HG03442 (cell line): ENCODE results near the gene NNT.
"Not testable (repeated sequence)": the region's sequence is repeated elsewhere in the genome, so short reads cannot be mapped to it uniquely, and the experiment has no call there.

Experiments
- ATAC-seq: cut with Tn5 transposase; IDR thresholded peaks from one replicate; pipeline ENCODE4 v1.9.1; 2021; ENCODE audit warnings: mild to moderate bottlenecking, moderate library complexity; ENCODE audit not compliant: unreplicated experiment

NNT gene

GRCh38 chr5:43661102-43661501, 58.1 kb downstream of the NNT start:
- ATAC-seq: no peak

DNA sequence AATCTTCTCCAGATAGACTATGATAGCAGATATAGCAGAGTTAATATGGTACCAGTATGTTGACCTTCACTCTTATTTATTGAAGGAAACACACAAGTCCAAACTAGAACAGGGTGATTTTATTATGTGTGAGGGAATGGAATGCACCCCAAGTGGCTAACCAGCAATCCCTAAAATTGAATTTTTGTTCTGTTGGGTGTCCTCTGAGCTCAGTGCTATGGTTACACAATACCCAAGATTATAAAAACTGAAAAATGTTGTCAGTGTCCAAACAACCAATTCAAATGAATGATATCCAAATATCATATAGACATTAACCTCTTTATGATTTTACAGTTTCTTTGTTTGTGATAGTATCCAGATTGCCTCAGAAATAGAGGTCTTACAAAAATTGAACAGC, 60.9 kb downstream of the NNT start:
- ATAC-seq: no peak

DNA sequence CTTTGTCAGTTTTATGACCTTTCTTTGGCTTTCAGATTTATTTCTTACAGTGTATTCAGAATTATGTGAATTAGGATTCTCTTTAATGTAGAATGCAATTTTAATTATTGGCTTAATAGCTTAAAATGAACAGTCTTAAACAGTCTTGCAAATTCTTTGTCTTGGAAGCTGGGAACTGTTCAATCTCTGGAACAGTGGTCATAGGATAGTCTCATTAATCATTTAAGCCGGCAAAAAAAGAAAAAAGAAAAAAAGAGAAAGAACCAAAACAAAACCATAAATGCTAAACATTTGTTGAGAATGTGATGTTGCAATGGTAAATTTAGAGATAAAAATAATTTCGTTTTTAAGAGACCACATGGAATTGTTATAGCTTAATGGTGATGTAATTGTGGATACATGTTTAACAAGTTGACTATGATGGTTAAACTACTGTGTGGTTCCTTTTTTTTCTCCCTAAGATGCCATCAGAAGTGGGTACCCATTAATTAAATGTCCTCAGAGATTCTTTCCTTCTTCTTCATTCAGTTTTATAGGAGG, 61.6 kb downstream of the NNT start:
- no peak for ATAC-seq

GRCh38 chr5:43665749-43666148, 62.8 kb downstream of the NNT start:
- not testable (repeated sequence) for ATAC-seq

GRCh38 chr5:43666728-43667127, 63.7 kb downstream of the NNT start:
- not testable (repeated sequence) for ATAC-seq

- ATAC-seq: not testable (repeated sequence)
Measured at GRCh38 chr5:43667379-43667778, 64.4 kb downstream of the NNT start.

DNA sequence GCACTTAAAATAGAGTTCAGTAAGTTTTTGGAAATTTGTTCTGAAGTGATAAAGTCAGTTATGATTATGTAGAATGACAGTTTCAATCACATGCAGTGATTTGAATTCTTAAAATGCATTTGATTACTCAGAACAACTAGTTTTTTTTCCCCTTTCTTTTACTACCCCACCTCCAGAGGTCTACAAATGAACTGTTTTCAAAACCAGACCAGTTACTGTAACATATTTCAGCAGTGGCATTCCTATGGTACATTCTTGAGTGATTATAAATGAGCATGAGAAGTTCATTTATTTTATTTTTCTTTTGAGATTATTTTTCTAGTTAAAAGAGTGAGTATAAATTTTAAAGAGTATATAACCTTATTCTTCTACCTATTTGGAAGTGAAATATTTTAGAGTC, 71.6 kb downstream of the NNT start:
- ATAC-seq: no peak

- no peak for ATAC-seq
Measured at GRCh38 chr5:43675357-43675756, 72.4 kb downstream of the NNT start.

- ATAC-seq: no peak
Measured at GRCh38 chr5:43676083-43676840, 73.3 kb downstream of the NNT start.

GRCh38 chr5:43677253-43677652, 74.3 kb downstream of the NNT start:
- ATAC-seq: no peak

DNA sequence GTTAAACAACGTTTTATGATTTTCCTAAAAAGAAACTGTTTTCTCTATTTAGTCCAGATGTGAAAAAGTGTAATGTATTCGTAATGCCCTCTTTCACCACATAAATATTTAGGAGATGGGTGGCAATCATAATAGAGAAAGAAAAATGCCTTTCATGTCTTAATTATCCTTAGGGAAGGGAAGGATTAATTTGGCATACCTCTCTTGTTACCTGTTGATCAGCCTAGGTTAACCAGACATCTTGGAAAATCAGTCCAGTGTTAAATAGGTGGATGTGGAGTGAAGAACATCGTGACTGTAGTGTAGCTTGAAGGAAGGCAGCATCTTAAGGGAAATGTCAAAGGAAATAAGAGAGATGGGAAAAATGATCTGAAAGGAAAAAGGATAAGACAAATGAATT, 76.2 kb downstream of the NNT start:
- no peak for ATAC-seq

GRCh38 chr5:43680286-43680685, 77.3 kb downstream of the NNT start:
- no peak for ATAC-seq

DNA sequence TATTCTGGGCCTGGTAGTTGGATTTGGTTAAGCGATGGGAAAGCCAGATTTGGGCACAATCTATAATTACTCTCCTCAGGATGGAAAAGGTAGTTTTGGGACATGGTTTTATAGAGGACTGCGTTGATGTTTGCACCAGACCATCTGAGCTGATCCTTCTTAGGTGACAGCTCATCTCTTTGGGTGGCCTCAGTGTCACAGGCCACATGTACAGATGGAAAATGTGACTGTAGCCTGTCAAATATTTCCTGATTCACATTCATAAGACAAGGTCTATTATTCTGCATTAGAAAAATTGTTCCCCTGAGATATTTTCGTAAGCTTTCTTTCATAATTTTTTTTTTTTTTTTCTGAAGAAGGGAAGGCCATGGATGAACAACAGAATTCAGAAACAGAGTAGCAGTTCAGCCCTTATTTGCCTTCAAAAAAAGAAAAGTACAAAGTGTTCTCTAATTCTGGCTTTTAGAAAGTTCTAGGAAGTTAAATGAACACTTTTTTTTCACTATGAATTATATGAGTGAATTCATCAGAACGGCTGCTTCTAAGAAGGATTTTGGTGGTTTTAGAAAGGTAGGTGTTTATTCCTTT, 81.0 kb downstream of the NNT start:
- ATAC-seq: no peak

GRCh38 chr5:43685252-43685950, 82.4 kb downstream of the NNT start:
- no peak for ATAC-seq

DNA sequence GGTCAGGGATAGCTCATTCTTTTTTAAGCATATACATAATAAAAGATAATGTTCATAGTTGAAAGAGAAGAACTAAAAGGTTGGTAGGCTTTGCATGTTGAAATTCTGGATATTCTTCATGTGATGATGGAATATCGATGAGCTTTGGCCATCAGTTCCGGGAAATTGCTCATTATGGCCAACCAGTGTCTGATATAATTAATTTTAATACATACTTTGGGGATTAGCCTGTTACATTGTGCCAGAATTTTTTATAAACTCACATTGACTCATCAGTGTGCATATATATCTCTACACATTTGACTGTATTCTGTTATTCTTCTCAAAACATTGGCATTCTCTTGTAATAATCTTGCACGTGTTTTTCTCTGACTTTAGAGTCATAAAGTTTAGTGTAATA, 84.3 kb downstream of the NNT start:
- no peak for ATAC-seq

DNA sequence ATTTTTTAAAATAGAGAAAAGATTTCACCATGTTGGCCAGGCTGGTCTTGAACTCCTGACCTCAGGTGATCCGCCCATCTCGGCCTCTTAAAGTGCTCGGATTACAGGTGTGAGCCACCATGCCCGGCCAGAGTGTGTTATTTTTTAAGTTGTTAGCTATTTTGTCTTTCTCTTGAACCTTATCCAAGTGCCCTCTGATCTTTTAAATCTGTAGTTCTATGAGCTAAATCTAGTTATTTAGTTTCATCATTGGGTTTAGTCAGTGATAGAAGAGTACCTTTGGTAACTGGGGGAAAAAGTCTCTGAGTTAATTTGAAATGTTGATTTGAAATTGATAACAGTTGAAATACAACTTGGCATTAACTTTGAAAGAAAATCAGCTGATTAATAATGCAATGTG, 88.3 kb downstream of the NNT start:
- ATAC-seq: no peak

DNA sequence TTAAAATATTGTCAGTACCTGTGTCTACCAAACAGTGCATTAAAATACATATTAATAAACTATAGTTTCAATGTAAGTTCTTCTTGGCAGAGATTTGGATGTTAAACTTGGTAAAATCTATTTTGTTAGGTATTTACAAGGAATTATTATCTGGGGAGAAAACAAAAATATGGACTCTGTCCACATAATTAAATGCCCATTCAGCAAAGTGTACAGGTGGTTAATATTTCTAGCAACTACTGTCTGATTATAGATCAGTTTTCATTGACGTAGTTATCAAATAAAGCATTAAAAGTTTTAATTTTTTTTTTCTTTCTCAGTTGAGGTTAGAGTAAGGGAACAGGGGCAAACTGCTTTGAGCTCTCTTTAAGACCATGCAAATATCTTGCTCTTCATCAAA, 88.9 kb downstream of the NNT start:
- ATAC-seq: no peak

GRCh38 chr5:43693411-43693810, 90.4 kb downstream of the NNT start:
- no peak for ATAC-seq

DNA sequence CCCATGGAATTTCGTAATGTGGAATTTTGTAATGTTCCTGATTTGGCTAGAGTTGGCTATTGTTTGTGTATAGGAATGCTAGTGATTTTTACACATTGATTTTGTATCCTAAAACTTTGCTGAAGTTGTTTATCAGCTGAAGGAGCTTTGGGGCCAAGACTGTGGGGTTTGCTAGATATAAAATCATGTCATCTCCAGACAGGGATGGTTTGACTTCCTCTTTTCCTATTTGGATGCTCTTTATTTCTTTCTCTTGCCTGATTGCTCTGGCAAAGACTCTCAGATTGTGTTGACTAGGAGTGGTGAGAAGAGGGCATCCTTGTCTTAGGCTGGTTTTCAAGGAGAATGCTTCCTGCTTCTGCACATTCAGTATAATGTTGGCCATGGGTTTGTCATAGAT, 91.0 kb downstream of the NNT start:
- ATAC-seq: no peak

DNA sequence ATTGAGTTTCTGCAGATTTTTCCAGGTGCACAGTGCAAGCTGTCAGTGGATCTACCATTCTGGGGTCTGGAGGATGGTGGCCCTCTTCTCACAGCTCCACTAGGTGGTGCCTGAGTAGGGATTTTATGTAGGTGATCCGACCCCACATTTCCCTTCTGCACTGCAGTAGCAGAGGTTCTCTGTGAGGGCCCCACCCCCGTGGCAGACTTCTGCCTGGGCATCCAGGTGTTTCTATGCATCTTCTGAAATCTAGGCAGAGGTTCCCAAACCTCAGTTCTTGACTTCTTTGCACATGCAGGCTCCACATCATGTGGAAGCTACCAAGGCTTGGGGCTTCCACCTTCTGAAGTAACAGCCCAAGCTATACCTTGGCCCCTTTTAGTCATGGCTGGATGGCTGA, 93.5 kb downstream of the NNT start:
- not testable (repeated sequence) for ATAC-seq

DNA sequence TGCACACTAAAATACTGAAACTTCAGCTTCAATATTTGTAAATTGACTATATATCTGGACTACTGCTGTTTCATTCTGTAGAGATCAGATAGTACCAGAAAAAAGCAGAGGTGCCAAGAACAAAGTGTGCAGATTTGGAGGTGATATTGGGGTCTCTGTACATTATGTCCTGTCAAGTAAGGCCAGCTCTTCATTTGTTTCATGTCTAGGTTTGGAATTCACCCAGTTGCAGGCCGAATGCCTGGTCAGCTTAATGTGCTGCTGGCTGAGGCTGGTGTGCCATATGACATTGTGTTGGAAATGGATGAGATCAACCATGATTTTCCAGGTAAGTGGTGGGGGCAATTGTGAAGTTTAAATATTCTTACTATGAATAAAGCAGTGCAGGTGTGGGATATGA, 96.9 kb downstream of the NNT start:
- ATAC-seq: no peak

DNA sequence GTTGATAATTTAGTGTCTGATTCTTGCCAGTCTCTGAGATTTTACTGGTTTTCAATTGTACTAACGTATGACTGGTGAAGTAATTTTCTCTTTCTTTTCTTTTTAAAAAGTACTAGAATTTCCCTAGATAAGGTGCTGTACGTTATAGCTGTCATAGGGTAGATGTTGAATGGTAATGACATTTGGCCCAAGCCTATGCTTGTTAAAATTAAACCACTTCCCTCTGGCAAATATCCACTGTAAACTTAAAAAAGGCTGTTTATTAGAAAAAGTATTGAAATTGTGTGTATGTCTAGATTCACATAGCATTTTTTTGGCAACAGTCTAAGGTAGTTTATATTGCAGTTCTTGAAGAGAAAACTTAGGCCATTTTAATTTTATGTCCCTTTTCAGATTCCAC, 97.6 kb downstream of the NNT start:
- ATAC-seq: no peak
